SK-N-SH (cell line): ENCODE results near the gene SHB. TPM values are rescaled to one million over a fixed set of nuclear protein-coding genes. Genes with fewer than 3 reads are reported as not detected.

Source experiments
- CTCF ChIA-PET: fragments of 300-600, 350-600 bp; formaldehyde crosslinking; extraction: SDS; loops from one replicate; lab custom pipeline; 2021; lab: Yijun Ruan, JAX
- POLR2A ChIA-PET: fragments of 350-600 bp; sonication (Branson Sonifier 250); formaldehyde crosslinking; extraction: SDS; loops from one replicate; lab custom pipeline; 2020; ENCODE audit warnings: antibody characterized with exemption, inconsistent platforms; lab: Yijun Ruan, JAX
- DNase-seq: peaks from one replicate; pipeline ENCODE4 v3.0.0; 2012
- H2AFZ ChIP-seq: fragments of 200-600 bp; sonication (generic); 2 replicates; pipeline ENCODE4 v1.8.1; 2016; ENCODE audit warnings: antibody characterized with exemption, mild to moderate bottlenecking, low read depth
- H3F3A ChIP-seq: fragments of 200-600 bp; sonication (generic); replicated peaks from 2 replicates; pipeline ENCODE3; 2016; ENCODE audit warnings: antibody characterized with exemption, mild to moderate bottlenecking; ENCODE audit not compliant: insufficient read depth
- H3K27ac ChIP-seq, 2 experiments: fragments of 200-500 bp in 1 of 2; fragments of 200-600 bp in 1 of 2; sonication (Bioruptor generic) in 1 of 2; sonication (generic), shearing (Covaris generic) in 1 of 2; 2 replicates each; pipeline versions ENCODE4 v1.5.1 to v1.6.1; 2014 to 2016; ENCODE audit warnings: low read depth in 2 of 2, inconsistent platforms in 1 of 2, low read length in 1 of 2, mild to moderate bottlenecking in 1 of 2, mixed read lengths in 1 of 2
- H3K27me3 ChIP-seq: fragments of 200-600 bp; sonication (generic), shearing (Covaris generic); 2 replicates; pipeline ENCODE4 v1.6.1; 2016; ENCODE audit warnings: mixed run types; ENCODE audit not compliant: insufficient read depth
- H3K36me3 ChIP-seq, 2 experiments: fragments of 200-500 bp in 1 of 2; fragments of 200-600 bp in 1 of 2; sonication (Bioruptor generic) in 1 of 2; sonication (generic) in 1 of 2; replicated peaks in 1 of 2; 2 replicates each; pipeline versions ENCODE3 to v1.5.1; 2014 to 2016; ENCODE audit warnings: low read length in 1 of 2, mild to moderate bottlenecking in 1 of 2; ENCODE audit not compliant: insufficient read depth in 2 of 2, control insufficient read depth in 1 of 2
- H3K4me1 ChIP-seq, 2 experiments: fragments of 200-500 bp in 1 of 2; fragments of 200-600 bp in 1 of 2; sonication (Bioruptor generic) in 1 of 2; sonication (generic), shearing (Covaris generic) in 1 of 2; 2 replicates each; pipeline versions ENCODE4 v1.5.1 to v1.6.1; 2014 to 2016; ENCODE audit warnings: low read depth in 1 of 2, low read length in 1 of 2, mixed run types in 1 of 2; ENCODE audit not compliant: insufficient read depth in 2 of 2, control insufficient read depth in 1 of 2
- H3K4me2 ChIP-seq: fragments of 200-600 bp; sonication (generic), shearing (Covaris generic); 2 replicates; pipeline ENCODE4 v1.6.1; 2017; ENCODE audit warnings: mixed run types
- H3K4me3 ChIP-seq, 2 experiments: fragments of 200-500 bp in 1 of 2; fragments of 200-600 bp in 1 of 2; sonication (Bioruptor generic) in 1 of 2; sonication (generic), shearing (Covaris generic) in 1 of 2; 2 replicates each; pipeline versions ENCODE4 v1.5.1 to v1.8.1; 2014 to 2016; ENCODE audit warnings: low read depth in 2 of 2, inconsistent platforms in 1 of 2, low read length in 1 of 2, mild to moderate bottlenecking in 1 of 2, mixed read lengths in 1 of 2, moderate library complexity in 1 of 2
- H3K79me2 ChIP-seq: fragments of 200-600 bp; sonication (generic); 2 replicates; pipeline ENCODE4 v1.8.1; 2017; ENCODE audit warnings: mild to moderate bottlenecking; ENCODE audit not compliant: insufficient read depth
- H3K9ac ChIP-seq: fragments of 200-600 bp; sonication (generic); 2 replicates; pipeline ENCODE4 v1.6.1; 2017; ENCODE audit warnings: mixed run types
- H3K9me2 ChIP-seq: fragments of 200-600 bp; sonication (generic); 2 replicates; pipeline ENCODE4 v1.6.1; 2017; ENCODE audit warnings: mixed run types
- H3K9me3 ChIP-seq: fragments of 200-600 bp; sonication (generic); 2 replicates; pipeline ENCODE4 v1.6.1; 2017; ENCODE audit warnings: mixed run types, mild to moderate bottlenecking, moderate library complexity
- H4K20me1 ChIP-seq: fragments of 200-600 bp; sonication (generic); 2 replicates; pipeline ENCODE4 v1.6.1; 2017; ENCODE audit warnings: mild to moderate bottlenecking, mixed run types; ENCODE audit not compliant: insufficient read depth
- ELF1 ChIP-seq: IDR thresholded peaks from 2 replicates; pipeline ENCODE4 v1.4.0; 2012
- EZH2phosphoT487 ChIP-seq: fragments of 200-600 bp; sonication (generic); IDR thresholded peaks from 2 replicates; pipeline ENCODE4 v1.6.1; 2017; ENCODE audit warnings: low read depth, mixed run types, mild to moderate bottlenecking, antibody characterized with exemption, moderate library complexity, borderline replicate concordance
- NRF1 ChIP-seq: IDR thresholded peaks from 2 replicates; pipeline ENCODE4 v1.6.1; 2012; ENCODE audit warnings: low read depth, mild to moderate bottlenecking, low read length
- WGBS: methylation state at CpG from one replicate; pipeline ENCODE4 v1.1.6; 2017; ENCODE audit warnings: low lambda C conversion rate; 5-methylcytosine and 5-hydroxymethylcytosine counted together
- polyA plus RNA-seq, 3 experiments: library from polyadenylated mRNA; depleted of rRNA; stranded (reverse); fragments of >200 nt; gene quantifications; 2 replicates each; pipeline ENCODE4 v1.2.3, GENCODE V29; 2012
- TF ChIP-seq, protein P1 (sequence below): IDR thresholded peaks from 2 replicates; pipeline ENCODE4 v1.6.1; 2012; ENCODE audit warnings: mild to moderate bottlenecking, low read depth, low read length, moderate library complexity
- TF ChIP-seq, protein P2 (sequence below): fragments of 150-350 bp; IDR thresholded peaks from 2 replicates; pipeline ENCODE4 v1.6.1; 2017; ENCODE audit warnings: antibody characterized with exemption, low read length, low read depth, borderline replicate concordance
- TF ChIP-seq, protein P3 (sequence below): fragments of 200-600 bp; sonication (generic); IDR thresholded peaks from 2 replicates; pipeline ENCODE4 v1.6.1; 2017; ENCODE audit warnings: antibody characterized with exemption, mild to moderate bottlenecking, moderate library complexity

The SHB gene
- polyA plus RNA-seq, 1 of the 3 experiments (the other 2 are of a cell fraction) = 26.0 TPM

DNA sequence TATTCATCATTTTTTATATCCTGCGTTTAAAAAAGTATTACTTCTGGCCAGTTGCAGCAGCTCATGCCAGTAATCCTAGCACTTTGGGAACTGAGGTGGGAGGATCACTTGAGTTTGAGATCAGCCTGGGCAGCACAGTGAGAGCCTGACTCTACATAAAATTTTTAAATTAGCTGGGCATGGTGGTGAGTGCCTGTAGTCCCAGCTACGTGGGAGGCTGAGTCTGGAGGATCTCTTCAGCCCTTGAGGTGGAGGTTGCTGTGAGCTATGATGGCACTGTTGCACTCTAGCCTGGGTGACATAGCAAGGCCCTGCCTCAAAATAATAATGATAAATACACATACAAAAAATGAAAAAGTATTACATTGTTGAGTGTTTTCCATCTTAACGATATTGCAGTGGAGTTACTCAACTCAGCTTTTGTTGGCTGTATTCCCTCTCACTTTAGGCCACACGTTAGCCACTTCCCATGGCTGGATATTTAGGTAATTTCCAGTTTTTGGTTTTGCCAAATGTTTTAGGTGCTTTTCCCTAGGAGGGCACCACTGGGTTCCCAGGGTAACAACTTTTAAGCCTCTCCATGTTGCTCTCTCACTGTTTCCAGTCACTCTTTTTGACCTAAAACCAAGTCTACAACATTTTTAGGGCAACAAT lies 20.6 kb downstream of the SHB start:
- Histone ChIP-seq H2AFZ (no peak overlapping the region), H3K4me3 (no peak overlapping the region), H3K9me3 (no peaks in the 10 kb centered on the region), H3K9me2 (no peaks in the 10 kb centered on the region), H3K4me1 (peaks cover 28 to 30% of the 10 kb centered on the region in 2 experiments; a peak in 3 of 4 replicates), H3K9ac (peak overlapping the region; percentile 21; the same call in 1 of the 2 replicates), H4K20me1 (peaks cover 16% of the 10 kb centered on the region), H3K4me2 (peak overlapping the region; percentile 73), H3K27ac (peak overlapping the region; percentile 82 to 95; a peak in 3 of 4 replicates), H3F3A (peaks cover 41% of the 10 kb centered on the region), H3K79me2 (peaks cover 91% of the 10 kb centered on the region), H3K27me3 (no peaks in the 10 kb centered on the region), H3K36me3 (peaks cover 3 to 5% of the 10 kb centered on the region in 2 experiments)
- ChIA-PET POLR2A (no interaction called here), CTCF (interaction anchor here (0.7 to 1.4 kb wide), 2 partner anchors 19 to 27 kb away, joined by 3 read pairs; no protein-coding TSS in a partner anchor)
- DNase-seq = no peak
- 71% methylated on average over 4 of the region's 4 CpGs for WGBS
- TF ChIP-seq NRF1 (no peak), EZH2phosphoT487 (no peak), ELF1 (no peak)
- TF ChIP-seq, protein P1, sequence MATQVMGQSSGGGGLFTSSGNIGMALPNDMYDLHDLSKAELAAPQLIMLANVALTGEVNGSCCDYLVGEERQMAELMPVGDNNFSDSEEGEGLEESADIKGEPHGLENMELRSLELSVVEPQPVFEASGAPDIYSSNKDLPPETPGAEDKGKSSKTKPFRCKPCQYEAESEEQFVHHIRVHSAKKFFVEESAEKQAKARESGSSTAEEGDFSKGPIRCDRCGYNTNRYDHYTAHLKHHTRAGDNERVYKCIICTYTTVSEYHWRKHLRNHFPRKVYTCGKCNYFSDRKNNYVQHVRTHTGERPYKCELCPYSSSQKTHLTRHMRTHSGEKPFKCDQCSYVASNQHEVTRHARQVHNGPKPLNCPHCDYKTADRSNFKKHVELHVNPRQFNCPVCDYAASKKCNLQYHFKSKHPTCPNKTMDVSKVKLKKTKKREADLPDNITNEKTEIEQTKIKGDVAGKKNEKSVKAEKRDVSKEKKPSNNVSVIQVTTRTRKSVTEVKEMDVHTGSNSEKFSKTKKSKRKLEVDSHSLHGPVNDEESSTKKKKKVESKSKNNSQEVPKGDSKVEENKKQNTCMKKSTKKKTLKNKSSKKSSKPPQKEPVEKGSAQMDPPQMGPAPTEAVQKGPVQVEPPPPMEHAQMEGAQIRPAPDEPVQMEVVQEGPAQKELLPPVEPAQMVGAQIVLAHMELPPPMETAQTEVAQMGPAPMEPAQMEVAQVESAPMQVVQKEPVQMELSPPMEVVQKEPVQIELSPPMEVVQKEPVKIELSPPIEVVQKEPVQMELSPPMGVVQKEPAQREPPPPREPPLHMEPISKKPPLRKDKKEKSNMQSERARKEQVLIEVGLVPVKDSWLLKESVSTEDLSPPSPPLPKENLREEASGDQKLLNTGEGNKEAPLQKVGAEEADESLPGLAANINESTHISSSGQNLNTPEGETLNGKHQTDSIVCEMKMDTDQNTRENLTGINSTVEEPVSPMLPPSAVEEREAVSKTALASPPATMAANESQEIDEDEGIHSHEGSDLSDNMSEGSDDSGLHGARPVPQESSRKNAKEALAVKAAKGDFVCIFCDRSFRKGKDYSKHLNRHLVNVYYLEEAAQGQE = no peak
- TF ChIP-seq, protein P2, sequence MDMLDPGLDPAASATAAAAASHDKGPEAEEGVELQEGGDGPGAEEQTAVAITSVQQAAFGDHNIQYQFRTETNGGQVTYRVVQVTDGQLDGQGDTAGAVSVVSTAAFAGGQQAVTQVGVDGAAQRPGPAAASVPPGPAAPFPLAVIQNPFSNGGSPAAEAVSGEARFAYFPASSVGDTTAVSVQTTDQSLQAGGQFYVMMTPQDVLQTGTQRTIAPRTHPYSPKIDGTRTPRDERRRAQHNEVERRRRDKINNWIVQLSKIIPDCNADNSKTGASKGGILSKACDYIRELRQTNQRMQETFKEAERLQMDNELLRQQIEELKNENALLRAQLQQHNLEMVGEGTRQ = no peak
- TF ChIP-seq, protein P3, sequence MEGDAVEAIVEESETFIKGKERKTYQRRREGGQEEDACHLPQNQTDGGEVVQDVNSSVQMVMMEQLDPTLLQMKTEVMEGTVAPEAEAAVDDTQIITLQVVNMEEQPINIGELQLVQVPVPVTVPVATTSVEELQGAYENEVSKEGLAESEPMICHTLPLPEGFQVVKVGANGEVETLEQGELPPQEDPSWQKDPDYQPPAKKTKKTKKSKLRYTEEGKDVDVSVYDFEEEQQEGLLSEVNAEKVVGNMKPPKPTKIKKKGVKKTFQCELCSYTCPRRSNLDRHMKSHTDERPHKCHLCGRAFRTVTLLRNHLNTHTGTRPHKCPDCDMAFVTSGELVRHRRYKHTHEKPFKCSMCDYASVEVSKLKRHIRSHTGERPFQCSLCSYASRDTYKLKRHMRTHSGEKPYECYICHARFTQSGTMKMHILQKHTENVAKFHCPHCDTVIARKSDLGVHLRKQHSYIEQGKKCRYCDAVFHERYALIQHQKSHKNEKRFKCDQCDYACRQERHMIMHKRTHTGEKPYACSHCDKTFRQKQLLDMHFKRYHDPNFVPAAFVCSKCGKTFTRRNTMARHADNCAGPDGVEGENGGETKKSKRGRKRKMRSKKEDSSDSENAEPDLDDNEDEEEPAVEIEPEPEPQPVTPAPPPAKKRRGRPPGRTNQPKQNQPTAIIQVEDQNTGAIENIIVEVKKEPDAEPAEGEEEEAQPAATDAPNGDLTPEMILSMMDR = no peak
